Glutamatergic neuron (in vitro differentiated cells): ENCODE results near the gene EML2. TPM values are rescaled to one million over a fixed set of nuclear protein-coding genes. Genes with fewer than 3 reads are reported as not detected.
A peak's percentile ranks its signal among the peaks of the same experiment; 100 is the strongest.
"Not testable (repeated sequence)": the region's sequence is repeated elsewhere in the genome, so short reads cannot be mapped to it uniquely, and the experiment has no call there.

Source experiments
- DNase-seq: peaks from one replicate; pipeline ENCODE4 v3.0.0; 2022
- H3K27ac Mint-ChIP-seq: one replicate; pipeline ENCODE4 v1.8.0; 2020; ENCODE audit warnings: mild to moderate bottlenecking, mixed read lengths, inconsistent platforms; ENCODE audit not compliant: unreplicated experiment
- H3K27me3 Mint-ChIP-seq: one replicate; pipeline ENCODE4 v1.8.0; 2020; ENCODE audit warnings: mild to moderate bottlenecking, moderate library complexity, mixed read lengths, inconsistent platforms; ENCODE audit not compliant: unreplicated experiment
- H3K36me3 Mint-ChIP-seq: one replicate; pipeline ENCODE4 v1.8.0; 2020; ENCODE audit warnings: mild to moderate bottlenecking, mixed read lengths, inconsistent platforms; ENCODE audit not compliant: unreplicated experiment
- H3K4me1 Mint-ChIP-seq: one replicate; pipeline ENCODE4 v1.8.0; 2020; ENCODE audit warnings: mild to moderate bottlenecking, low read depth, mixed read lengths, inconsistent platforms; ENCODE audit not compliant: unreplicated experiment
- H3K4me3 Mint-ChIP-seq: one replicate; pipeline ENCODE4 v1.8.0; 2020; ENCODE audit warnings: mild to moderate bottlenecking, mixed read lengths, inconsistent platforms; ENCODE audit not compliant: unreplicated experiment
- H3K9me3 Mint-ChIP-seq: one replicate; pipeline ENCODE4 v1.8.0; 2020; ENCODE audit warnings: mild to moderate bottlenecking, moderate library complexity, mixed read lengths, inconsistent platforms; ENCODE audit not compliant: unreplicated experiment
- CTCF ChIP-seq: fragments of 200-600 bp; sonication (generic); IDR thresholded peaks from one replicate; pipeline ENCODE4 v1.5.0; 2021; ENCODE audit not compliant: partially characterized antibody, unreplicated experiment
- total RNA-seq: library from RNA; stranded (reverse); fragmentation: NEBNext Ultra II Directional; extraction: Animal tissue kit (Norgen Biotek cat#: 25700); gene quantifications from one replicate; pipeline ENCODE4 v1.2.1, GENCODE V29; 2021; ENCODE audit not compliant: unreplicated experiment

Gene EML2
- total RNA-seq, 1 donor from 2014 or later: 53.2 TPM

DNA sequence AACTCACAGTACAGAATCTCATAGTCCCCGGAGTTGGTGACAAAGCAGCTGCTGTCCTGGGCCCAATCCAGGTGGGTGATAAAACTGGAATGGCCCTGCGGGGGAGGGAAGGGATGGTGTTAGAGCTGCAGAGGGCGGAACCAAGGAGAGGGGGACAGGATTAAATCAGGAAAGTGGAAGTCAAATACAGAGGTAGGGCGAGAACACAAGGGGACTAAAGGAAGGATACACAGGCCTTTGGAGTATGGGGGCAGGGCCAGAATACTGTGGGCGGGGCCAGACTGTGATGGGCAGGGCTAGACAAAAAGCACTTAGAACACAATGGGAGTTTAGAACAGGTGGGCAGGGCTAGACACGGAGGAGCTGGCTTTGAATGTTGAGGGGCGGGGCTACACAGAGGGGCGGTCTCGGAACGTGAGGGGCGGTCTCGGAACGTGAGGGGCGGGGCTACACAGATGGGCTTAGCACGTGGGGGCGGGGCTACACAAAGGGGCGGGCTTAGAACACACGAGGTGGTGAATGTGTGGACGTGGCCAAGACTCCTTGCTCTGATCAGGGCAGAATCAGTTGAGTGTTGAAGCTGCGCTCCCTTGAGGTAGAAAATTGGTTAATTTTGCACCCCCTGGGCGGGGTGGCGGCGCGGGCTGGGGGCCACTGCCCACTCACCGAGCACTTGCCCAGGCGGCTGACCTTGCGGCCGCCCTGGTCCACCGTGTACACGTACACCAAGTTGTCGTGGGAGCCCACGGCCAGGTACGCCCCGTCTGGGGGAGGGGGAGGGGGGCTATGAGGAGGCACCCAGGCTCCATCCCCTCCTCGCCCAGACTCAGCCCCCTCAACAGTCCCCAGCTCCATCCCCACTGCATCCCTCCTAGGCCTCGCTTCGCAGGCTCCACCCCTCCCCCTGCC is 23.1 kb downstream of the EML2 start:
- Mint-ChIP-seq H3K27ac (peak overlapping the region; percentile 91), H3K4me1 (no peaks in the 10 kb centered on the region), H3K36me3 (peaks cover 8% of the 10 kb centered on the region), H3K27me3 (no peaks in the 10 kb centered on the region), H3K9me3 (peaks cover 2% of the 10 kb centered on the region), H3K4me3 (peak overlapping the region; percentile 82)
- DNase-seq: peak; percentile 96
- no peak for TF ChIP-seq CTCF

GRCh38 chr19:45615056-45615455 is 24.1 kb downstream of the EML2 start:
- H3K9me3 Mint-ChIP-seq, H3K36me3 Mint-ChIP-seq, H3K27ac Mint-ChIP-seq, H3K4me3 Mint-ChIP-seq, H3K4me1 Mint-ChIP-seq, H3K27me3 Mint-ChIP-seq, DNase-seq: not testable (repeated sequence)

DNA sequence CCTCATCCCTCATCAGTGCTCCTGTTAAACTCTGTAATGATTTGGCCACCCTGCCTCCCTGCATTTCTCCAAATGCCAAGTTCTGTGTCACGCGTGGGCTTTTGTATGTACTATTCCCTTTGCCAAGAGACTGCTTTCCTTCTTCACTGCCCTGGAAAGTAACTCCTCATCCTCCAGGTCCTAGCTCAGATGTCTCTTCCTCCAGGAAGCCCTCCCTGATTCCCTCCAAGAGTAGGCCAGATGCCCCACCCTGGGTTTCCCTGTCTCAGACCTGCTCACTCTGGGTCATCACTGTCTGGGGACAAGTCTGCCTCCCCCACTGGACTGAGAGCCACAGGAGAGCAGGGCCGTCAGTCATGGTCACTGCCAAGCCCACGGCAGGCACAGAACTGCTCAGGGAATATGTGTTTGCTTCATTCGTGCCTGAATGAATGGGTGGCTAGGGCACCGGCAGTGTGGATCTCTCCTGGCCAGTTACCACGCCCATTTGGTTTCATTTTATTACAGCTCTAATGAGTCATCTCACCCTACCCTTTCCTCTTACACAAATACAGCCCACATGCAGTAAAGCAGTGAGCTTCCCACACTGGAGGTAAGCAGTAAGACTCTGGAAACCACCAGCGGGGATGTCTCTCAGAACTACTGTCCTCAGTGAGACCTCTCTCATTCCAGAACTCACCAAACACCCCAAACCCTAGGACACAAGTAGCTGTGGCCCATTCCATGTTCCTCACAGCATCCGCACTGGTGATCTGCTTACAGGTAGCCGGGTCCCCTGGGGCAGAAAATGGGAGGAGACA is 25.1 kb downstream of the EML2 start:
- no peak for DNase-seq
- Mint-ChIP-seq H3K36me3 (peaks cover 14% of the 10 kb centered on the region), H3K4me1 (no peaks in the 10 kb centered on the region), H3K9me3 (peaks cover 4% of the 10 kb centered on the region), H3K27ac (no peak overlapping the region), H3K27me3 (no peaks in the 10 kb centered on the region), H3K4me3 (peak overlapping the region; percentile 25)
- no peak for TF ChIP-seq CTCF

DNA sequence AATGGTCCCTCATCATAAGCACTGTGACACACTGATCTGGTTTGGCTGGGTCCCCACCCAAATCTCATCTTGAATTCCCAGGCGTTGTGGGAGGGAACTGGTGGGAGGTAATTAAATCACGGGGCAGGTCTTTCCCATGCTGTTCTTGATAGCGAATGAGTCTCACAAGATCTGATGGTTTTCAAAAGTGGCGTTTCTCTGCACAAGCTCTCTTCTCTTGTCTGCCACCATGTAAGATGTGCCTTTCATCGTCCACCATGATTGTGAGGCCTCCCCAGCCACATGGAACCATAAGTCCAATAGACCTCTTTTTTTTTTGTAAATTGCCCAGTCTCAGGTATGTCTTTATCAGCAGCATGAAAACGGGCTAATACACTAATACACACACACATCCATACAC is 30.2 kb downstream of the EML2 start:
- H3K27me3 Mint-ChIP-seq: no peaks in the 10 kb centered on the region
- TF ChIP-seq CTCF: no peak
- no peak overlapping the region for H3K4me3 Mint-ChIP-seq
- DNase-seq: no peak
- peak overlapping the region; percentile 16 for H3K27ac Mint-ChIP-seq
- peaks cover 4% of the 10 kb centered on the region for H3K9me3 Mint-ChIP-seq
- H3K4me1 Mint-ChIP-seq: peaks cover 2% of the 10 kb centered on the region
- peaks cover 15% of the 10 kb centered on the region for H3K36me3 Mint-ChIP-seq

DNA sequence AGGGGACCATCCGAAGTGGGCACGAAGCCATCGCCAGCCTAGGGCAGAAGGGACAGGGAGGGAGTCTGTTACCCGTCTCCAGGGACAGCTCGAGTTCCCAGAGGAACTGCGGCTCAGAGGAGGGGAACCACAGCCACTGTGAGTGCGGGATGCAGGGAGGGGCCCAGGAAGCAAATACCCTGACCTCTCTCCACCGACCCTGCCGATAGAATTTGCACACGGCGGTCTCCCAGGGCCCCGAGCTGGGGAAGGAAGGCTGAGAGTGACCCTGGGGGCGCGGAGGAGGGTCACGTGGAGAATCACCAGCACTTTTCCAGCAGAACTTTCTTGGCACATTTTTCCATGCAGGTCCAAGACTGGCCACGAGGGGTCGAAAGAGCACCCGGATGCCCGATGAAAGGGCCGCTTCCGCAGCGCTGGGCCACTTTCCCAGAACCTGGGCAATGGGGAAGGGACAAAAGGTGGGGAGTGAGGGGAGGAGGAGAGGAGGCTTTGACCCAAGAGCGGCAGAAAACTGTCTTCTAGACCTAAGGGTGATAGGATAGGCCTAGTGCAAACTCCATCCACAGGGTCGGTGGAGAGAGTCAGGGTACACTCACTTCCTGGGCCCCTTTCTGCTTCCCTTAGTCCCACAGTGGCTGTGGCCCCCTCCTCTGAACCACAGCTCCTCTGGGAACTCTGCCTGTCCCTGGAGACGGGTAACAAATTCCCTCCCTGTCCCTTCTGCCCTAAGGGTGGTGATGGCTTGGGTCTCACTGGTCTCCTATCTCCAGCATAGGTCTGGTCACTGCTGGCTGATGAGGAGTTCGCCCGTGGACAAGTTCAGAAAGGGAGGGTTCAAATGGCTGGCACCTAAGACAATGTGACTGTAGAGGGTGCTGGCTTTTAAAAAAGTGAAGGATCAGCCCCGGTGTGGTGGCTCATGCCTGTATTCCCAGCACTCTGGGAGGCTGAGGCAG is 31.8 kb downstream of the EML2 start:
- peaks cover 11% of the 10 kb centered on the region for H3K36me3 Mint-ChIP-seq
- H3K4me3 Mint-ChIP-seq: no peak overlapping the region
- no peak overlapping the region for H3K27ac Mint-ChIP-seq
- H3K9me3 Mint-ChIP-seq: peaks cover 4% of the 10 kb centered on the region
- H3K27me3 Mint-ChIP-seq: peaks cover 10% of the 10 kb centered on the region
- peaks cover 2% of the 10 kb centered on the region for H3K4me1 Mint-ChIP-seq
- peak; percentile 80 for DNase-seq
- TF ChIP-seq CTCF: peak; percentile 87
